ENCODE results near the gene PCBP3. TPM values are rescaled to one million over a fixed set of nuclear protein-coding genes. Genes with fewer than 3 reads are reported as not detected.

PCBP3 gene
- total and polyA plus RNA-seq, 4 donors: 0.36 to 1.6 (median 0.42) TPM

DNA sequence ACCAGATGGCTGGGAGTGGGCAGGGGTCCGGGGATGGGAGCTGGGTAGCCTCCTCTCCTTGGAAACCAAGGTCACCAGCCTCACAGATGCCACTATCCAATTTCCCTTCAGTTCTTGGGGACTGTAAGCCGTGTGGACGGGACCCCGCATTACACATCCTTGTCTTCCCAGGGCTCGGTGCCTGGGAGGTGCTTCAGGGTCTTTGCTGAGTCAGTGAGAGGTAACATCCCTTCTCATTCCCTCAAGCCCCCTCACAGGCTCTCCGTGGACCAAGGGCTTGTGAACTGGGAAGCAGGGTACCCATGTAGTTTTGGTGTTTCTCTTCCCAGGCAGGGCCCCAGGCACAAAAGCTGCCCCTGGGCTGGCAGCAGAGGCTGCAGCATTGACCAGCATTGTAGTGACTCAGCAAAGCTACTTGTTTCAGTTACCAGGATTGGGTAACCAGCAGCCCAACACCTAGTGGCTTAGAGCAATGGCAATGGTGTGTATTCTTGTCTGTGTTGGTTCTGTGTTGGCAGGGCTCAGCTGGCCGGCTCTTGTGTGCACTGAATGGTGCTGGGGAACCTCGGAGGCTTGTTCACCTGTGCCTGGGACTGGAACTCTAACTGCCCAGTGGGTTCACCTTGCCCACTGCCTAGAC is 24.6 kb upstream of the PCBP3 start:
- DNase-seq (ENCODE audit: low spot score): no peak
- WGBS: 69% methylated on average over 8 of the region's 8 CpGs
- TF ChIP-seq HNF4A (conservative IDR thresholded peaks at IDR 0.05) (no peak), YY1 (IDR thresholded peaks at IDR 0.05) (no peak), JUND (IDR thresholded peaks at IDR 0.05) (no peak), GABPA (IDR thresholded peaks at IDR 0.05 in 1 of 2, conservative IDR thresholded peaks at IDR 0.05 in 1 of 2) (no peak), NR2F2 (IDR thresholded peaks at IDR 0.05) (no peak), TAF1 (conservative IDR thresholded peaks at IDR 0.05) (no peak), HNF4G (IDR thresholded peaks at IDR 0.05) (no peak), FOXA1 (IDR thresholded peaks at IDR 0.05) (no peak), FOXA2 (IDR thresholded peaks at IDR 0.05) (no peak), RXRA (IDR thresholded peaks at IDR 0.05) (no peak), SP1 (IDR thresholded peaks at IDR 0.05) (no peak), EGR1 (IDR thresholded peaks at IDR 0.05; ENCODE audit: low read depth in 2 of 2) (no peak), RAD21 (IDR thresholded peaks at IDR 0.05) (no peak)
- TF ChIP-seq, protein P1, sequence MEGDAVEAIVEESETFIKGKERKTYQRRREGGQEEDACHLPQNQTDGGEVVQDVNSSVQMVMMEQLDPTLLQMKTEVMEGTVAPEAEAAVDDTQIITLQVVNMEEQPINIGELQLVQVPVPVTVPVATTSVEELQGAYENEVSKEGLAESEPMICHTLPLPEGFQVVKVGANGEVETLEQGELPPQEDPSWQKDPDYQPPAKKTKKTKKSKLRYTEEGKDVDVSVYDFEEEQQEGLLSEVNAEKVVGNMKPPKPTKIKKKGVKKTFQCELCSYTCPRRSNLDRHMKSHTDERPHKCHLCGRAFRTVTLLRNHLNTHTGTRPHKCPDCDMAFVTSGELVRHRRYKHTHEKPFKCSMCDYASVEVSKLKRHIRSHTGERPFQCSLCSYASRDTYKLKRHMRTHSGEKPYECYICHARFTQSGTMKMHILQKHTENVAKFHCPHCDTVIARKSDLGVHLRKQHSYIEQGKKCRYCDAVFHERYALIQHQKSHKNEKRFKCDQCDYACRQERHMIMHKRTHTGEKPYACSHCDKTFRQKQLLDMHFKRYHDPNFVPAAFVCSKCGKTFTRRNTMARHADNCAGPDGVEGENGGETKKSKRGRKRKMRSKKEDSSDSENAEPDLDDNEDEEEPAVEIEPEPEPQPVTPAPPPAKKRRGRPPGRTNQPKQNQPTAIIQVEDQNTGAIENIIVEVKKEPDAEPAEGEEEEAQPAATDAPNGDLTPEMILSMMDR (IDR thresholded peaks at IDR 0.05; ENCODE audit: low read depth, low read length, missing input control): no peak
- TF ChIP-seq, protein P2, sequence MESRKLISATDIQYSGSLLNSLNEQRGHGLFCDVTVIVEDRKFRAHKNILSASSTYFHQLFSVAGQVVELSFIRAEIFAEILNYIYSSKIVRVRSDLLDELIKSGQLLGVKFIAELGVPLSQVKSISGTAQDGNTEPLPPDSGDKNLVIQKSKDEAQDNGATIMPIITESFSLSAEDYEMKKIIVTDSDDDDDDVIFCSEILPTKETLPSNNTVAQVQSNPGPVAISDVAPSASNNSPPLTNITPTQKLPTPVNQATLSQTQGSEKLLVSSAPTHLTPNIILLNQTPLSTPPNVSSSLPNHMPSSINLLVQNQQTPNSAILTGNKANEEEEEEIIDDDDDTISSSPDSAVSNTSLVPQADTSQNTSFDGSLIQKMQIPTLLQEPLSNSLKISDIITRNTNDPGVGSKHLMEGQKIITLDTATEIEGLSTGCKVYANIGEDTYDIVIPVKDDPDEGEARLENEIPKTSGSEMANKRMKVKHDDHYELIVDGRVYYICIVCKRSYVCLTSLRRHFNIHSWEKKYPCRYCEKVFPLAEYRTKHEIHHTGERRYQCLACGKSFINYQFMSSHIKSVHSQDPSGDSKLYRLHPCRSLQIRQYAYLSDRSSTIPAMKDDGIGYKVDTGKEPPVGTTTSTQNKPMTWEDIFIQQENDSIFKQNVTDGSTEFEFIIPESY (IDR thresholded peaks at IDR 0.05): no peak
- TF ChIP-seq, protein P3, sequence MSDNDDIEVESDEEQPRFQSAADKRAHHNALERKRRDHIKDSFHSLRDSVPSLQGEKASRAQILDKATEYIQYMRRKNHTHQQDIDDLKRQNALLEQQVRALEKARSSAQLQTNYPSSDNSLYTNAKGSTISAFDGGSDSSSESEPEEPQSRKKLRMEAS (IDR thresholded peaks at IDR 0.05): no peak
- TF ChIP-seq, protein P4, sequence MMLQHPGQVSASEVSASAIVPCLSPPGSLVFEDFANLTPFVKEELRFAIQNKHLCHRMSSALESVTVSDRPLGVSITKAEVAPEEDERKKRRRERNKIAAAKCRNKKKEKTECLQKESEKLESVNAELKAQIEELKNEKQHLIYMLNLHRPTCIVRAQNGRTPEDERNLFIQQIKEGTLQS (IDR thresholded peaks at IDR 0.05): no peak
- TF ChIP-seq, protein P5, sequence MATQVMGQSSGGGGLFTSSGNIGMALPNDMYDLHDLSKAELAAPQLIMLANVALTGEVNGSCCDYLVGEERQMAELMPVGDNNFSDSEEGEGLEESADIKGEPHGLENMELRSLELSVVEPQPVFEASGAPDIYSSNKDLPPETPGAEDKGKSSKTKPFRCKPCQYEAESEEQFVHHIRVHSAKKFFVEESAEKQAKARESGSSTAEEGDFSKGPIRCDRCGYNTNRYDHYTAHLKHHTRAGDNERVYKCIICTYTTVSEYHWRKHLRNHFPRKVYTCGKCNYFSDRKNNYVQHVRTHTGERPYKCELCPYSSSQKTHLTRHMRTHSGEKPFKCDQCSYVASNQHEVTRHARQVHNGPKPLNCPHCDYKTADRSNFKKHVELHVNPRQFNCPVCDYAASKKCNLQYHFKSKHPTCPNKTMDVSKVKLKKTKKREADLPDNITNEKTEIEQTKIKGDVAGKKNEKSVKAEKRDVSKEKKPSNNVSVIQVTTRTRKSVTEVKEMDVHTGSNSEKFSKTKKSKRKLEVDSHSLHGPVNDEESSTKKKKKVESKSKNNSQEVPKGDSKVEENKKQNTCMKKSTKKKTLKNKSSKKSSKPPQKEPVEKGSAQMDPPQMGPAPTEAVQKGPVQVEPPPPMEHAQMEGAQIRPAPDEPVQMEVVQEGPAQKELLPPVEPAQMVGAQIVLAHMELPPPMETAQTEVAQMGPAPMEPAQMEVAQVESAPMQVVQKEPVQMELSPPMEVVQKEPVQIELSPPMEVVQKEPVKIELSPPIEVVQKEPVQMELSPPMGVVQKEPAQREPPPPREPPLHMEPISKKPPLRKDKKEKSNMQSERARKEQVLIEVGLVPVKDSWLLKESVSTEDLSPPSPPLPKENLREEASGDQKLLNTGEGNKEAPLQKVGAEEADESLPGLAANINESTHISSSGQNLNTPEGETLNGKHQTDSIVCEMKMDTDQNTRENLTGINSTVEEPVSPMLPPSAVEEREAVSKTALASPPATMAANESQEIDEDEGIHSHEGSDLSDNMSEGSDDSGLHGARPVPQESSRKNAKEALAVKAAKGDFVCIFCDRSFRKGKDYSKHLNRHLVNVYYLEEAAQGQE (IDR thresholded peaks at IDR 0.05): no peak
- Histone ChIP-seq H3K9ac (ENCODE audit: low read depth in 1 of 2, low read length in 2 of 2) (no peak overlapping the region), H3K36me3 (ENCODE audit: control insufficient read depth in 4 of 4, insufficient read depth in 3 of 4, low read depth in 1 of 4, low read length in 3 of 4) (no peaks in the 10 kb centered on the region), H3K9me3 (ENCODE audit: control insufficient read depth in 4 of 4, low read length in 3 of 4) (no peaks in the 10 kb centered on the region), H3K4me3 (ENCODE audit: low read depth in 1 of 3, low read length in 3 of 3) (no peak overlapping the region), H3K4me1 (ENCODE audit: control insufficient read depth in 4 of 4, insufficient read depth in 4 of 4, low read length in 3 of 4) (no peaks in the 10 kb centered on the region), H3K27ac (ENCODE audit: low read depth in 1 of 2, low read length in 2 of 2) (no peak overlapping the region), H3K27me3 (ENCODE audit: control insufficient read depth in 4 of 4, insufficient read depth in 4 of 4, low read length in 3 of 4) (peaks cover 0 to 2% (median under 1%) of the 10 kb centered on the region in 4 donors)
